GM23338 (cell line): Measurements from ENCODE around the gene ADGRL3. TPM values are rescaled to one million over a fixed set of nuclear protein-coding genes. Genes with fewer than 3 reads are reported as not detected.

ENCODE experiments used
- ATAC-seq: fragments of 200-7000 bp; cut with Tn5 transposase; 3 replicates; pipeline ENCODE4 v1.9.1; 2020
- DNase-seq: peaks from one replicate; pipeline ENCODE4 v3.0.0-alpha.2; 2015; ENCODE audit warnings: low spot score
- H2AFZ ChIP-seq: fragments of 200-600 bp; sonication (generic); 2 replicates; pipeline ENCODE4 v1.8.0; 2016; ENCODE audit warnings: antibody characterized with exemption, mild to moderate bottlenecking, moderate library complexity
- H3F3A ChIP-seq: fragments of 200-600 bp; sonication (generic); replicated peaks from 2 replicates; pipeline ENCODE4 v1.8.0; 2017; ENCODE audit warnings: antibody characterized with exemption, mixed run types, low read depth
- H3K27ac ChIP-seq: fragments of 200-600 bp; sonication (generic); 2 replicates; pipeline ENCODE4 v1.6.1; 2016; ENCODE audit warnings: low read depth
- H3K27me3 ChIP-seq: fragments of 200-600 bp; sonication (generic); 2 replicates; pipeline ENCODE4 v1.8.0; 2016; ENCODE audit warnings: mild to moderate bottlenecking, mixed run types, moderate library complexity; ENCODE audit not compliant: insufficient read depth
- H3K36me3 ChIP-seq: fragments of 200-600 bp; sonication (generic); 2 replicates; pipeline ENCODE4 v1.8.0; 2016; ENCODE audit warnings: mild to moderate bottlenecking; ENCODE audit not compliant: insufficient read depth
- H3K4me1 ChIP-seq: fragments of 200-600 bp; sonication (generic); 2 replicates; pipeline ENCODE4 v1.8.0; 2016; ENCODE audit warnings: mild to moderate bottlenecking, moderate library complexity; ENCODE audit not compliant: insufficient read depth
- H3K4me2 ChIP-seq: fragments of 200-600 bp; sonication (generic); 2 replicates; pipeline ENCODE4 v1.7.1; 2017; ENCODE audit warnings: mixed run types
- H3K4me3 ChIP-seq: fragments of 200-600 bp; sonication (generic); 2 replicates; pipeline ENCODE4 v1.6.1; 2016; ENCODE audit warnings: mixed run types
- H3K79me2 ChIP-seq: fragments of 200-600 bp; sonication (generic); replicated peaks from 2 replicates; pipeline ENCODE4 v1.8.0; 2017; ENCODE audit warnings: mild to moderate bottlenecking; ENCODE audit not compliant: insufficient read depth
- H3K9me2 ChIP-seq: fragments of 200-600 bp; sonication (generic); 2 replicates; pipeline ENCODE4 v1.8.0; 2017; ENCODE audit not compliant: insufficient read depth
- H4K20me1 ChIP-seq: fragments of 200-600 bp; sonication (generic); replicated peaks from 2 replicates; pipeline ENCODE4 v1.8.0; 2017; ENCODE audit warnings: mild to moderate bottlenecking; ENCODE audit not compliant: insufficient read depth
- H3K27ac Mint-ChIP-seq: 2 replicates; pipeline ENCODE4 v1.8.0; 2020; ENCODE audit warnings: inconsistent platforms, mild to moderate bottlenecking, moderate library complexity, mixed read lengths
- H3K27me3 Mint-ChIP-seq: 3 replicates; pipeline ENCODE4 v1.8.0; 2022; ENCODE audit warnings: low read depth, mild to moderate bottlenecking, moderate library complexity, mixed read lengths, inconsistent platforms; ENCODE audit not compliant: insufficient read depth, poor library complexity
- H3K36me3 Mint-ChIP-seq: 3 replicates; pipeline ENCODE4 v1.8.0; 2021; ENCODE audit warnings: low read depth, mild to moderate bottlenecking, inconsistent platforms, moderate library complexity, mixed read lengths
- H3K4me1 Mint-ChIP-seq: 3 replicates; pipeline ENCODE4 v1.8.0; 2020; ENCODE audit warnings: mild to moderate bottlenecking, inconsistent platforms, mixed read lengths
- H3K4me3 Mint-ChIP-seq: 3 replicates; pipeline ENCODE4 v1.8.0; 2021; ENCODE audit warnings: moderate library complexity, mild to moderate bottlenecking, inconsistent platforms, mixed read lengths
- H3K9me3 Mint-ChIP-seq: 3 replicates; pipeline ENCODE4 v1.8.0; 2020; ENCODE audit warnings: moderate library complexity, mild to moderate bottlenecking, inconsistent platforms, mixed read lengths
- EZH2 ChIP-seq: fragments of 200-600 bp; sonication (generic); IDR thresholded peaks from one replicate; pipeline ENCODE4 v1.8.0; 2017; ENCODE audit warnings: antibody characterized with exemption, mild to moderate bottlenecking, low read depth; ENCODE audit not compliant: unreplicated experiment
- EZH2phosphoT487 ChIP-seq: fragments of 200-600 bp; sonication (generic); IDR thresholded peaks from one replicate; pipeline ENCODE4 v1.8.1; 2018; ENCODE audit warnings: antibody characterized with exemption; ENCODE audit not compliant: unreplicated experiment
- JUNB ChIP-seq: IDR thresholded peaks from one replicate; pipeline ENCODE4 v1.6.1; 2016; ENCODE audit warnings: antibody characterized with exemption; ENCODE audit not compliant: unreplicated experiment
- NANOG ChIP-seq: IDR thresholded peaks from 2 replicates; pipeline ENCODE4 v1.6.1; 2016; ENCODE audit warnings: antibody characterized with exemption, borderline replicate concordance
- STAT1 ChIP-seq: IDR thresholded peaks from one replicate; pipeline ENCODE4 v1.6.1; 2016; ENCODE audit warnings: antibody characterized with exemption; ENCODE audit not compliant: unreplicated experiment
- ZNF114 ChIP-seq: fragments of 250-450 bp; sonication (Bioruptor Pico); IDR thresholded peaks from 2 replicates; pipeline ENCODE4 v1.5.0; 2020; ENCODE audit warnings: mild to moderate bottlenecking, moderate library complexity
- ZNF331 ChIP-seq: fragments of 250-450 bp; sonication (Bioruptor Pico); IDR thresholded peaks from 2 replicates; pipeline ENCODE4 v1.5.0; 2020; ENCODE audit warnings: low read depth, mild to moderate bottlenecking, moderate library complexity
- polyA plus RNA-seq: library from polyadenylated mRNA; unstranded; fragments of >200 nt; fragmentation: Nextera tagmentation; extraction: Ambion mirVana; gene quantifications from 2 replicates; pipeline ENCODE4 v1.2.1, GENCODE V29; 2016
- total RNA-seq: library from RNA; depleted of rRNA; stranded (reverse); fragments of >200 nt; shearing (Covaris generic); gene quantifications from 2 replicates; pipeline ENCODE4 v1.2.3, GENCODE V29; 2014
- TF ChIP-seq, protein P1 (sequence below), 2 experiments: fragments of 200-600 bp in 1 of 2; sonication (generic) in 1 of 2; conservative IDR thresholded peaks; 2 replicates each; pipeline versions ENCODE4 v1.5.1 to v1.6.1; 2016 to 2017; ENCODE audit warnings: antibody characterized with exemption in 2 of 2, low read depth in 2 of 2, mild to moderate bottlenecking in 2 of 2, moderate library complexity in 1 of 2
- TF ChIP-seq, protein P2 (sequence below): IDR thresholded peaks from one replicate; pipeline ENCODE4 v1.6.1; 2018; ENCODE audit warnings: antibody characterized with exemption; ENCODE audit not compliant: unreplicated experiment

ADGRL3 gene
- total and polyA plus RNA-seq, 2 experiments from 2014 or later, result 9.7 to 16.5 TPM

DNA sequence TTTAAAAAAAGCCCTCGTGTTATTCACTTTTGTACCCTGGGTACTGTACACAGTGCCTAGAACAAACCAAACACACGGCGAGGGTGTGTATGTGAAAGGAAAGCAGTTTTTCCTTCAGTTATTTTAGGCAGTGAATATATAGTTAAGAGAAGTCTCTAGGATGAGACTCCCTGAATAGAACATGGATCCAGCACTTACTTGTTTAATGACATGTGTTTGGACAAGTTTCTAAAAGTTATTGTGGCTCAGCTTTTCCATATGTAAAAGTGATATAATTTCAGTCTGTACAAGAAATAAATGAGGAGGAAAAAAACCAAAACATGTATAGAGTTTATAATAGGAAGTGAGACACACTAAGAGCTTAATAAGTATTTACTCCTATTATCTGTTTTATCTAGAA is 273.2 kb downstream of the ADGRL3 start:
- Histone ChIP-seq H3K4me1 (peaks cover 14% of the 10 kb centered on the region), H3K4me2 (no peak overlapping the region), H3K79me2 (no peaks in the 10 kb centered on the region), H3K4me3 (no peak overlapping the region), H3K9me2 (no peaks in the 10 kb centered on the region), H3K36me3 (no peaks in the 10 kb centered on the region), H3K27ac (no peak overlapping the region), H3F3A (no peaks in the 10 kb centered on the region), H2AFZ (no peak overlapping the region), H4K20me1 (no peaks in the 10 kb centered on the region), H3K27me3 (no peaks in the 10 kb centered on the region)
- Mint-ChIP-seq H3K27ac (no peak overlapping the region), H3K27me3 (no peaks in the 10 kb centered on the region), H3K36me3 (no peaks in the 10 kb centered on the region), H3K4me1 (peaks cover 21% of the 10 kb centered on the region; the same call in 2 of the 3 replicates), H3K4me3 (no peak overlapping the region), H3K9me3 (no peaks in the 10 kb centered on the region)
- ATAC-seq (no peak), DNase-seq (no peak)
- no peak for TF ChIP-seq EZH2phosphoT487
- no peak for TF ChIP-seq ZNF331 (CRISPR knock-in tag)

DNA sequence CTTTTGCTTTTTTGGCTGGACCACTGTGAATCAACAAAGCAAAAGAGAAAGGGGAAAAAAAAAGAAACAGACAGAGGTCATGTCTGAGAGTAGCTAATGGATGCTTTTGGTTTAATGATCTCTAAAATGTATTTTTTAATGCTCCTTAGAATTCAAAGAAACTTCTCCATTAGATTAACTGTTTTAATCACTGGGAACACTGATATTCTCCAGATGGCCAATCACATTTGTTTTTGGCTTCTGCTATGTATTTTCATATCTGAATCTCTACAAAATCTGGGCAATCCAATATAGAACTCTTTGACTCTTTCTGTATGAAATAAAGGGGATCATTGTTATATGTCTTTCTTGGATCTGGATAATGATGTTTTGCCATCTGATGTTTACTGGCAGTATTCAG is 278.2 kb downstream of the ADGRL3 start:
- Histone ChIP-seq H3K4me1 (peaks cover 14% of the 10 kb centered on the region), H3K27ac (no peak overlapping the region), H2AFZ (no peak overlapping the region), H3K9me2 (no peaks in the 10 kb centered on the region), H3K27me3 (no peaks in the 10 kb centered on the region), H4K20me1 (no peaks in the 10 kb centered on the region), H3K79me2 (no peaks in the 10 kb centered on the region), H3K4me3 (no peak overlapping the region), H3K4me2 (no peak overlapping the region), H3F3A (no peaks in the 10 kb centered on the region), H3K36me3 (no peaks in the 10 kb centered on the region)
- H3K4me1 Mint-ChIP-seq, result peaks cover 12% of the 10 kb centered on the region; the same call in 2 of the 3 replicates
- H3K27me3 Mint-ChIP-seq, result no peaks in the 10 kb centered on the region
- H3K36me3 Mint-ChIP-seq, result no peaks in the 10 kb centered on the region
- DNase-seq (no peak), ATAC-seq (no peak)
- TF ChIP-seq, protein P1, sequence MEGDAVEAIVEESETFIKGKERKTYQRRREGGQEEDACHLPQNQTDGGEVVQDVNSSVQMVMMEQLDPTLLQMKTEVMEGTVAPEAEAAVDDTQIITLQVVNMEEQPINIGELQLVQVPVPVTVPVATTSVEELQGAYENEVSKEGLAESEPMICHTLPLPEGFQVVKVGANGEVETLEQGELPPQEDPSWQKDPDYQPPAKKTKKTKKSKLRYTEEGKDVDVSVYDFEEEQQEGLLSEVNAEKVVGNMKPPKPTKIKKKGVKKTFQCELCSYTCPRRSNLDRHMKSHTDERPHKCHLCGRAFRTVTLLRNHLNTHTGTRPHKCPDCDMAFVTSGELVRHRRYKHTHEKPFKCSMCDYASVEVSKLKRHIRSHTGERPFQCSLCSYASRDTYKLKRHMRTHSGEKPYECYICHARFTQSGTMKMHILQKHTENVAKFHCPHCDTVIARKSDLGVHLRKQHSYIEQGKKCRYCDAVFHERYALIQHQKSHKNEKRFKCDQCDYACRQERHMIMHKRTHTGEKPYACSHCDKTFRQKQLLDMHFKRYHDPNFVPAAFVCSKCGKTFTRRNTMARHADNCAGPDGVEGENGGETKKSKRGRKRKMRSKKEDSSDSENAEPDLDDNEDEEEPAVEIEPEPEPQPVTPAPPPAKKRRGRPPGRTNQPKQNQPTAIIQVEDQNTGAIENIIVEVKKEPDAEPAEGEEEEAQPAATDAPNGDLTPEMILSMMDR (conservative IDR thresholded peaks at IDR 0.05; ENCODE audit: low read depth in 2 of 2), result no peak
- TF ChIP-seq NANOG (no peak), ZNF114 (CRISPR knock-in tag) (no peak), JUNB (no peak), STAT1 (no peak)
- H3K9me3 Mint-ChIP-seq, result no peaks in the 10 kb centered on the region
- H3K27ac Mint-ChIP-seq, result no peak overlapping the region
- H3K4me3 Mint-ChIP-seq, result no peak overlapping the region

DNA sequence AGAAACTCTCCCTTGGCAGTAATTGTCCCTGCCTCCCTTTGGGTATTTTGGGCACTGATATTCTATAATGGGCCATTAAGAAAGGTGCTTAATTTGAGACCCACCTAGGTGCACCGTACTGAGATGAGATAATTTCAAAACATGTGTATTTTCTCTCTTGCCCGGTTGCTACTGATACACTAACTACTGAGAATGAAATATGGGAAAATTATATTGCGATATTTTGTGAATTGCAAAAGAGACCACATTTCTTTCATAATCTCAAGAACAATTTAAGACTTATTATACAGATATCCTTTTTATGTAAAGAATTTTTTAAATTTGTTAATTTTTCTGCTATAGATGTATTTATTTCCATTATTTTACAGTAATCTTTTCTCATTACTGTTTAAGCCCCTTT is 284.9 kb downstream of the ADGRL3 start:
- Histone ChIP-seq H3K4me3 (no peak overlapping the region), H3K27ac (no peak overlapping the region), H3K27me3 (no peaks in the 10 kb centered on the region), H3F3A (no peaks in the 10 kb centered on the region), H4K20me1 (no peaks in the 10 kb centered on the region), H3K9me2 (no peaks in the 10 kb centered on the region), H2AFZ (no peak overlapping the region), H3K79me2 (no peaks in the 10 kb centered on the region), H3K36me3 (no peaks in the 10 kb centered on the region), H3K4me1 (no peaks in the 10 kb centered on the region), H3K4me2 (no peak overlapping the region)
- Mint-ChIP-seq H3K4me1 (peaks cover 3% of the 10 kb centered on the region), H3K27me3 (no peaks in the 10 kb centered on the region), H3K36me3 (no peaks in the 10 kb centered on the region), H3K4me3 (no peak overlapping the region), H3K27ac (no peak overlapping the region), H3K9me3 (no peaks in the 10 kb centered on the region)
- TF ChIP-seq, protein P2, sequence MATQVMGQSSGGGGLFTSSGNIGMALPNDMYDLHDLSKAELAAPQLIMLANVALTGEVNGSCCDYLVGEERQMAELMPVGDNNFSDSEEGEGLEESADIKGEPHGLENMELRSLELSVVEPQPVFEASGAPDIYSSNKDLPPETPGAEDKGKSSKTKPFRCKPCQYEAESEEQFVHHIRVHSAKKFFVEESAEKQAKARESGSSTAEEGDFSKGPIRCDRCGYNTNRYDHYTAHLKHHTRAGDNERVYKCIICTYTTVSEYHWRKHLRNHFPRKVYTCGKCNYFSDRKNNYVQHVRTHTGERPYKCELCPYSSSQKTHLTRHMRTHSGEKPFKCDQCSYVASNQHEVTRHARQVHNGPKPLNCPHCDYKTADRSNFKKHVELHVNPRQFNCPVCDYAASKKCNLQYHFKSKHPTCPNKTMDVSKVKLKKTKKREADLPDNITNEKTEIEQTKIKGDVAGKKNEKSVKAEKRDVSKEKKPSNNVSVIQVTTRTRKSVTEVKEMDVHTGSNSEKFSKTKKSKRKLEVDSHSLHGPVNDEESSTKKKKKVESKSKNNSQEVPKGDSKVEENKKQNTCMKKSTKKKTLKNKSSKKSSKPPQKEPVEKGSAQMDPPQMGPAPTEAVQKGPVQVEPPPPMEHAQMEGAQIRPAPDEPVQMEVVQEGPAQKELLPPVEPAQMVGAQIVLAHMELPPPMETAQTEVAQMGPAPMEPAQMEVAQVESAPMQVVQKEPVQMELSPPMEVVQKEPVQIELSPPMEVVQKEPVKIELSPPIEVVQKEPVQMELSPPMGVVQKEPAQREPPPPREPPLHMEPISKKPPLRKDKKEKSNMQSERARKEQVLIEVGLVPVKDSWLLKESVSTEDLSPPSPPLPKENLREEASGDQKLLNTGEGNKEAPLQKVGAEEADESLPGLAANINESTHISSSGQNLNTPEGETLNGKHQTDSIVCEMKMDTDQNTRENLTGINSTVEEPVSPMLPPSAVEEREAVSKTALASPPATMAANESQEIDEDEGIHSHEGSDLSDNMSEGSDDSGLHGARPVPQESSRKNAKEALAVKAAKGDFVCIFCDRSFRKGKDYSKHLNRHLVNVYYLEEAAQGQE, result no peak
- TF ChIP-seq EZH2 (no peak), NANOG (no peak), JUNB (no peak), ZNF331 (CRISPR knock-in tag) (no peak)
- ATAC-seq (no peak), DNase-seq (no peak)
